K562 (cell line): ENCODE data around the gene SHISA9. TPM values are rescaled to one million over a fixed set of nuclear protein-coding genes. Genes with fewer than 3 reads are reported as not detected.

ENCODE experiments used
- ATAC-seq: fragments of 200-7000 bp; cut with Tn5 transposase; 3 replicates; pipeline ENCODE4 v1.9.1; 2020; ENCODE audit warnings: moderate library complexity
- BruUV-seq: library from RNA; stranded (reverse); fragments of 400-500 nt; replicated peaks from 2 replicates; lab custom pipeline; 2021; lab: Mats Ljungman, UMichigan
- CTCF ChIA-PET: fragments of 300-600 bp; formaldehyde crosslinking; extraction: SDS; loops from one replicate; lab custom pipeline; 2021; ENCODE audit warnings: low intra/inter-chr PET ratio; lab: Yijun Ruan, JAX
- POLR2A ChIA-PET: fragments of 300-600, 350-650 bp; sonication (Branson Sonifier 250); formaldehyde crosslinking; extraction: SDS; loops from one replicate; lab custom pipeline; 2021; ENCODE audit warnings: antibody characterized with exemption, inconsistent platforms; lab: Yijun Ruan, JAX
- DNase-seq, 4 experiments: peaks; one replicate each; pipeline versions ENCODE4 v3.0.0 to v3.0.0-alpha.2; 2011 to 2018; ENCODE audit warnings: low spot score in 3 of 4, mixed read lengths in 3 of 4; ENCODE audit errors: extremely low read depth in 1 of 4
- FAIRE-seq: peaks from 2 replicates; lab custom pipeline; 2011; peaks lifted over from hg19 to GRCh38; lab: Jason Lieb, UNC
- H2AFZ ChIP-seq: 2 replicates; pipeline ENCODE4 v1.6.0; 2011; ENCODE audit warnings: low read depth, low read length, control low read depth, inconsistent platforms
- H3K27ac ChIP-seq: fragments of 200-600 bp; 3 replicates; pipeline ENCODE4 v1.8.0; 2011; ENCODE audit warnings: low read depth, mild to moderate bottlenecking, control low read depth, inconsistent platforms, low read length, moderate library complexity, mixed read lengths; ENCODE audit errors: extremely low read depth
- H3K27me3 ChIP-seq, 2 experiments: fragments of 300-600 bp in 1 of 2; 2 replicates in 1 of 2; 3 replicates in 1 of 2; pipeline versions ENCODE4 v1.6.0 to v1.8.0; 2011; ENCODE audit warnings: inconsistent platforms in 2 of 2, low read length in 2 of 2, mild to moderate bottlenecking in 1 of 2, mixed read lengths in 1 of 2, moderate library complexity in 1 of 2; ENCODE audit not compliant: control insufficient read depth in 2 of 2, insufficient read depth in 2 of 2
- H3K36me3 ChIP-seq: fragments of 300-600 bp; 3 replicates; pipeline ENCODE4 v1.8.0; 2011; ENCODE audit warnings: mild to moderate bottlenecking, low read length, inconsistent platforms; ENCODE audit not compliant: control insufficient read depth, insufficient read depth
- H3K4me1 ChIP-seq, 2 experiments: fragments of 200-600 bp in 1 of 2; replicated peaks in 1 of 2; 2 replicates in 1 of 2; 3 replicates in 1 of 2; pipeline versions ENCODE4 v1.5.1 to v1.8.0; 2011; ENCODE audit warnings: inconsistent platforms in 2 of 2, low read length in 2 of 2, mild to moderate bottlenecking in 1 of 2, mixed read lengths in 1 of 2, moderate library complexity in 1 of 2; ENCODE audit not compliant: control insufficient read depth in 2 of 2, insufficient read depth in 2 of 2
- H3K4me2 ChIP-seq: 2 replicates; pipeline ENCODE4 v1.6.1; 2011; ENCODE audit warnings: low read length, control low read depth, inconsistent platforms, mixed read lengths; ENCODE audit not compliant: insufficient read depth
- H3K4me3 ChIP-seq: fragments of 200-600 bp; sonication (generic), shearing (Covaris generic); 2 replicates; pipeline ENCODE4 v1.5.1; 2016; ENCODE audit warnings: control low read depth, inconsistent platforms
- H3K79me2 ChIP-seq: fragments of 200-600 bp; 3 replicates; pipeline ENCODE4 v1.8.0; 2011; ENCODE audit warnings: low read length, inconsistent platforms; ENCODE audit not compliant: control insufficient read depth, insufficient read depth
- H3K9ac ChIP-seq, 2 experiments: 2 replicates each; pipeline versions ENCODE4 v1.6.0 to v1.6.1; 2011; ENCODE audit warnings: low read depth in 2 of 2, low read length in 2 of 2, control low read depth in 1 of 2, inconsistent platforms in 1 of 2, mild to moderate bottlenecking in 1 of 2, mixed read lengths in 1 of 2; ENCODE audit not compliant: insufficient read depth in 1 of 2
- H3K9me1 ChIP-seq: one replicate; pipeline ENCODE4 v1.6.0; 2011; ENCODE audit warnings: inconsistent platforms, mild to moderate bottlenecking, low read length, moderate library complexity; ENCODE audit not compliant: control insufficient read depth, insufficient read depth
- H3K9me3 ChIP-seq: replicated peaks from 2 replicates; pipeline ENCODE4 v1.5.1; 2011; ENCODE audit warnings: low read depth, low read length, inconsistent platforms; ENCODE audit not compliant: control insufficient read depth, insufficient read depth
- H4K20me1 ChIP-seq: replicated peaks from 2 replicates; pipeline ENCODE4 v1.6.1; 2011; ENCODE audit warnings: low read length, inconsistent platforms, mixed read lengths; ENCODE audit not compliant: control insufficient read depth, insufficient read depth
- FOXA1 ChIP-seq: fragments of 450-650 bp; IDR thresholded peaks from 2 replicates; pipeline ENCODE4 v1.6.1; 2016; ENCODE audit warnings: mild to moderate bottlenecking, borderline replicate concordance
- MEIS2 ChIP-seq: fragments of 450-650 bp; IDR thresholded peaks from 2 replicates; pipeline ENCODE4 v1.6.1; 2014; ENCODE audit warnings: mild to moderate bottlenecking; ENCODE audit not compliant: partially characterized antibody
- PRMT5 ChIP-seq: sonication (generic); formaldehyde crosslinking; IDR thresholded peaks from 2 replicates; pipeline ENCODE4 v1.5.0; 2020; ENCODE audit warnings: missing genetic modification reagents
- PRPF4 ChIP-seq: fragments of 200-400 bp; formaldehyde crosslinking; IDR thresholded peaks from one replicate; pipeline ENCODE4 v1.6.1; 2017; ENCODE audit warnings: low read length, low read depth, mild to moderate bottlenecking; ENCODE audit not compliant: insufficient read depth, poor library complexity, severe bottlenecking
- RB1 ChIP-seq: fragments of 450-650 bp; IDR thresholded peaks from 2 replicates; pipeline ENCODE4 v1.6.1; 2017; ENCODE audit warnings: low read depth, mild to moderate bottlenecking
- TEAD2 ChIP-seq: fragments of 450-650 bp; IDR thresholded peaks from 2 replicates; pipeline ENCODE4 v1.6.1; 2016; ENCODE audit warnings: missing genetic modification characterization, control low read depth, missing compliant biosample characterization
- ZNF274 ChIP-seq: IDR thresholded peaks from 2 replicates; pipeline ENCODE4 v1.6.1; 2011; ENCODE audit warnings: low read depth, mild to moderate bottlenecking, low read length, moderate library complexity, borderline replicate concordance
- WGBS: fragments of 100-300 bp; shearing (Covaris generic); methylation state at CpG from one replicate; pipeline ENCODE4 v1.1.6; 2016; ENCODE audit warnings: low coverage, mixed read lengths; ENCODE audit not compliant: insufficient coverage; ENCODE audit errors: missing lambda C conversion rate; 5-methylcytosine and 5-hydroxymethylcytosine counted together
- in situ Hi-C: fragments of 300-500 bp; cut with MboI; formaldehyde crosslinking; loops from 4 replicates; pipeline ENCODE4 v1.15.0; 2018; ENCODE audit warnings: inconsistent platforms, mixed read lengths
- intact Hi-C: fragments of 100-400 bp; cut with micrococcal nuclease; formaldehyde crosslinking; loops from 2 replicates; pipeline ENCODE4 v1.14.2; 2022
- polyA plus RNA-seq, 8 experiments: library from polyadenylated mRNA; depleted of rRNA in 4 of 8; stranded (reverse) in 5 of 8; unstranded in 3 of 8; fragments of >200 nt; fragmentation: Nextera tagmentation in 2 of 8; fragmentation: Illumina TruSeq in 1 of 8; extraction: Ambion mirVana in 2 of 8; extraction: Trizol in 1 of 8; gene quantifications; 2 replicates each; pipeline versions ENCODE4 v1.2.1 to v1.2.3, GENCODE V29; 2011 to 2014; ENCODE audit warnings: inconsistent platforms in 1 of 8, missing spikeins in 1 of 8
- total RNA-seq, 7 experiments: library from RNA; depleted of rRNA in 6 of 7; stranded (reverse); fragments of >200 nt in 6 of 7; fragmentation: Illumina TruSeq in 2 of 7; extraction: Trizol in 2 of 7; gene quantifications; 2 replicates each; pipeline versions ENCODE4 v1.2.1 to v1.2.3, GENCODE V29; 2011 to 2021; ENCODE audit warnings: low replicate concordance in 1 of 7
- TF ChIP-seq, protein P1 (sequence below): fragments of 250-450 bp; sonication (Bioruptor Pico); IDR thresholded peaks from 2 replicates; pipeline ENCODE4 v1.4.0; 2020; ENCODE audit warnings: borderline replicate concordance
- TF ChIP-seq, protein P2 (sequence below), 2 experiments: IDR thresholded peaks; 2 replicates each; pipeline ENCODE4 v1.6.1; 2011; ENCODE audit warnings: borderline replicate concordance in 1 of 2, control low read depth in 1 of 2, low read depth in 1 of 2, low read length in 1 of 2, mild to moderate bottlenecking in 1 of 2, mixed read lengths in 1 of 2, moderate library complexity in 1 of 2; ENCODE audit not compliant: insufficient read depth in 1 of 2, insufficient read length in 1 of 2, poor library complexity in 1 of 2, severe bottlenecking in 1 of 2; ENCODE audit errors: extremely low read depth in 1 of 2
- TF ChIP-seq, protein P3 (sequence below): fragments of 450-650 bp; IDR thresholded peaks from 2 replicates; pipeline ENCODE4 v1.6.1; 2016; ENCODE audit warnings: low read depth, mild to moderate bottlenecking, moderate library complexity
- TF ChIP-seq, protein P4 (sequence below): IDR thresholded peaks from 2 replicates; pipeline ENCODE4 v1.6.1; 2011; ENCODE audit not compliant: insufficient read length; ENCODE audit errors: extremely low read depth
- TF ChIP-seq, protein P5 (sequence below): fragments of 450-650 bp; formaldehyde crosslinking; IDR thresholded peaks from 2 replicates; pipeline ENCODE4 v1.4.0; 2020; ENCODE audit warnings: mild to moderate bottlenecking, moderate library complexity

The SHISA9 gene
- total and polyA plus RNA-seq, 9 of the 15 experiments (the other 6 are each of a cell fraction or from before 2014, with no cell fraction given), result under 0.01 to 0.16 (median 0.01) TPM; not detected in 6

DNA sequence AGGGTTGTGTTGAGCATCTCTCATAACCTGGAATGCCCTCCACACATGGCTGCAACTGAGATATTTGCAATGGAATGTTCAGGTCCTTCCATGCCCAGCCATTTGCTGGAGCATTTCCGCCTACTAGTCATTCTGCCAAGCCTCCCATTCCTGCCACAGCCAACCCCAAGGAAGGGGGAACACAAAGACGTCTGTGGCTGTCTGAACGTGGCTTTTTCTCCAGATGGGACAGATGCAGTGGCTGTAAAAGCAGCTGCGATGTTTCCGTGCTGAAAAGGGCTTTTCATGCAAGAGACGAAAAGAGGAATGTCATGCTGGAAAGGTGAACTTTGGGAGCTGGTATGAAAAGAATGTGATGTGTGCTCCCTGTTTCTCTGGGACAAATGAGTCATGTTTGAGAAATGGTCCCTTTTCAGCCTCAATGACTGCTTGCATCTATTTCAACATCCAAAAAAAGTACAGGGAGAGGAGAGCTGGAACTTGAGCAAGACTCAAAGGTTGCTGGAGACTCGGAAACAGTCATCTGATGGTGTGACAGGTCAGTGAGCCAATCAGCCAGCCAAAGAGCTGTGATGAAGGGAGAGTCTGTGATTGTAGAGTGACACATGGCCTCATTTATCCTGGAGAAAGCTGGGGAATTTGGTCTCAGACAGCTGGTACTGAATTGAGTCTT is 208.9 kb downstream of the SHISA9 start:
- H3K9me1 ChIP-seq, result no peaks in the 10 kb centered on the region
- intact Hi-C loops (no loop called here), in situ Hi-C loops (no loop called here)
- no TSS peak for BruUV-seq
- no peak overlapping the region for H3K9ac ChIP-seq
- no peak overlapping the region for H2AFZ ChIP-seq
- H3K79me2 ChIP-seq, result no peaks in the 10 kb centered on the region
- no peak for FAIRE-seq
- ATAC-seq, result no peak
- no peak overlapping the region for H3K4me3 ChIP-seq
- H3K4me2 ChIP-seq, result no peak overlapping the region
- no peak overlapping the region for H3K27ac ChIP-seq
- no peak for DNase-seq
- no peaks in the 10 kb centered on the region for H3K9me3 ChIP-seq
- POLR2A ChIA-PET, result no interaction called here
- no peaks in the 10 kb centered on the region for H3K4me1 ChIP-seq
- CTCF ChIA-PET, result no interaction called here
- no peaks in the 10 kb centered on the region for H3K27me3 ChIP-seq
- no peaks in the 10 kb centered on the region for H4K20me1 ChIP-seq
- H3K36me3 ChIP-seq, result no peaks in the 10 kb centered on the region
- WGBS, result 0% methylated on average over 7 of the region's 7 CpGs
- TF ChIP-seq, protein P1, sequence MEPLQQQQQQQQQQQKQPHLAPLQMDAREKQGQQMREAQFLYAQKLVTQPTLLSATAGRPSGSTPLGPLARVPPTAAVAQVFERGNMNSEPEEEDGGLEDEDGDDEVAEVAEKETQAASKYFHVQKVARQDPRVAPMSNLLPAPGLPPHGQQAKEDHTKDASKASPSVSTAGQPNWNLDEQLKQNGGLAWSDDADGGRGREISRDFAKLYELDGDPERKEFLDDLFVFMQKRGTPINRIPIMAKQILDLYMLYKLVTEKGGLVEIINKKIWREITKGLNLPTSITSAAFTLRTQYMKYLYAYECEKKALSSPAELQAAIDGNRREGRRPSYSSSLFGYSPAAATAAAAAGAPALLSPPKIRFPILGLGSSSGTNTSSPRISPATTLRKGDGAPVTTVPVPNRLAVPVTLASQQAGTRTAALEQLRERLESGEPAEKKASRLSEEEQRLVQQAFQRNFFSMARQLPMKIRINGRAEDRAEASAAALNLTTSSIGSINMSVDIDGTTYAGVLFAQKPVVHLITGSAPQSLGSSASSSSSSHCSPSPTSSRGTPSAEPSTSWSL (CRISPR knock-in tag), result no peak
- no peak for TF ChIP-seq RB1
- TF ChIP-seq MEIS2, result no peak
- TF ChIP-seq FOXA1, result no peak
- TF ChIP-seq ZNF274, result no peak
- TF ChIP-seq, protein P2, sequence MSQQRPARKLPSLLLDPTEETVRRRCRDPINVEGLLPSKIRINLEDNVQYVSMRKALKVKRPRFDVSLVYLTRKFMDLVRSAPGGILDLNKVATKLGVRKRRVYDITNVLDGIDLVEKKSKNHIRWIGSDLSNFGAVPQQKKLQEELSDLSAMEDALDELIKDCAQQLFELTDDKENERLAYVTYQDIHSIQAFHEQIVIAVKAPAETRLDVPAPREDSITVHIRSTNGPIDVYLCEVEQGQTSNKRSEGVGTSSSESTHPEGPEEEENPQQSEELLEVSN (IDR thresholded peaks at IDR 0.05; ENCODE audit: borderline replicate concordance in 1 of 2, extremely low read depth in 1 of 2, insufficient read depth in 1 of 2, insufficient read length in 1 of 2, low read depth in 1 of 2, low read length in 1 of 2, poor library complexity in 1 of 2, severe bottlenecking in 1 of 2), result no peak
- TF ChIP-seq PRMT5 (CRISPR knock-in tag), result no peak
- TF ChIP-seq, protein P3, sequence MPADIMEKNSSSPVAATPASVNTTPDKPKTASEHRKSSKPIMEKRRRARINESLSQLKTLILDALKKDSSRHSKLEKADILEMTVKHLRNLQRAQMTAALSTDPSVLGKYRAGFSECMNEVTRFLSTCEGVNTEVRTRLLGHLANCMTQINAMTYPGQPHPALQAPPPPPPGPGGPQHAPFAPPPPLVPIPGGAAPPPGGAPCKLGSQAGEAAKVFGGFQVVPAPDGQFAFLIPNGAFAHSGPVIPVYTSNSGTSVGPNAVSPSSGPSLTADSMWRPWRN, result no peak
- no peak for TF ChIP-seq TEAD2 (tag)
- no peak for TF ChIP-seq PRPF4
- TF ChIP-seq, protein P4, sequence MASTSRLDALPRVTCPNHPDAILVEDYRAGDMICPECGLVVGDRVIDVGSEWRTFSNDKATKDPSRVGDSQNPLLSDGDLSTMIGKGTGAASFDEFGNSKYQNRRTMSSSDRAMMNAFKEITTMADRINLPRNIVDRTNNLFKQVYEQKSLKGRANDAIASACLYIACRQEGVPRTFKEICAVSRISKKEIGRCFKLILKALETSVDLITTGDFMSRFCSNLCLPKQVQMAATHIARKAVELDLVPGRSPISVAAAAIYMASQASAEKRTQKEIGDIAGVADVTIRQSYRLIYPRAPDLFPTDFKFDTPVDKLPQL, result no peak
- TF ChIP-seq, protein P5, sequence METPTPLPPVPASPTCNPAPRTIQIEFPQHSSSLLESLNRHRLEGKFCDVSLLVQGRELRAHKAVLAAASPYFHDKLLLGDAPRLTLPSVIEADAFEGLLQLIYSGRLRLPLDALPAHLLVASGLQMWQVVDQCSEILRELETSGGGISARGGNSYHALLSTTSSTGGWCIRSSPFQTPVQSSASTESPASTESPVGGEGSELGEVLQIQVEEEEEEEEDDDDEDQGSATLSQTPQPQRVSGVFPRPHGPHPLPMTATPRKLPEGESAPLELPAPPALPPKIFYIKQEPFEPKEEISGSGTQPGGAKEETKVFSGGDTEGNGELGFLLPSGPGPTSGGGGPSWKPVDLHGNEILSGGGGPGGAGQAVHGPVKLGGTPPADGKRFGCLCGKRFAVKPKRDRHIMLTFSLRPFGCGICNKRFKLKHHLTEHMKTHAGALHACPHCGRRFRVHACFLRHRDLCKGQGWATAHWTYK, result no peak
